ENCODE data around the gene BRSK1.

The BRSK1 gene

GRCh38 chr19:55275851-55276719, 7.7 kb upstream of the BRSK1 start:
- DNase-seq = peak; percentile 48

GRCh38 chr19:55276720-55277430, 6.9 kb upstream of the BRSK1 start:
- peak; percentile 32 for DNase-seq

GRCh38 chr19:55277494-55277893, 6.3 kb upstream of the BRSK1 start:
- no peak for DNase-seq

GRCh38 chr19:55278391-55279135, 5.2 kb upstream of the BRSK1 start:
- DNase-seq = no peak

- DNase-seq = no peak
Observed at GRCh38 chr19:55279340-55279739, 4.5 kb upstream of the BRSK1 start.

- DNase-seq = peak; percentile 98
Observed at GRCh38 chr19:55279770-55280643, 3.8 kb upstream of the BRSK1 start, which contains the start of gene HSPBP1. HSPBP1 (minus strand) TSS chr19:55280110; CDS start chr19:55279608, 502 bp downstream.

GRCh38 chr19:55284405-55285058, 735 bp downstream of the BRSK1 start:
- DNase-seq = no peak

- no peak for DNase-seq
Observed at GRCh38 chr19:55285229-55285890, 1.6 kb downstream of the BRSK1 start.

- no peak for DNase-seq
Observed at GRCh38 chr19:55287361-55288079, 3.7 kb downstream of the BRSK1 start.

- DNase-seq = no peak
Observed at GRCh38 chr19:55289117-55289796, 5.5 kb downstream of the BRSK1 start.

GRCh38 chr19:55297267-55297666, 13.5 kb downstream of the BRSK1 start:
- no peak for DNase-seq

- no peak for DNase-seq
Observed at GRCh38 chr19:55299991-55300390, 16.2 kb downstream of the BRSK1 start.

- DNase-seq = no peak
Observed at GRCh38 chr19:55300886-55301458, 17.2 kb downstream of the BRSK1 start.

GRCh38 chr19:55301459-55302317, 17.9 kb downstream of the BRSK1 start:
- DNase-seq = peak; percentile 93

- DNase-seq = no peak
Observed at GRCh38 chr19:55302318-55302703, 18.5 kb downstream of the BRSK1 start.

GRCh38 chr19:55303477-55303876, 19.7 kb downstream of the BRSK1 start:
- DNase-seq = no peak

GRCh38 chr19:55304279-55304978, 20.6 kb downstream of the BRSK1 start:
- DNase-seq = peak; percentile 32

GRCh38 chr19:55304980-55305379, 21.2 kb downstream of the BRSK1 start:
- no peak for DNase-seq
